ENCODE results near the gene ARGFX.
"Not testable (repeated sequence)": the region's sequence is repeated elsewhere in the genome, so short reads cannot be mapped to it uniquely, and the experiment has no call there.

Gene ARGFX

GRCh38 chr3:121599900-121600299 is 32.2 kb downstream of the ARGFX start:
- DNase-seq (ENCODE audit: low spot score): not testable (repeated sequence)

GRCh38 chr3:121601212-121601812 is 33.6 kb downstream of the ARGFX start:
- DNase-seq (ENCODE audit: low spot score): no peak

- DNase-seq (ENCODE audit: low spot score): no peak
Measured at GRCh38 chr3:121604759-121605158, 37.0 kb downstream of the ARGFX start.

GRCh38 chr3:121606106-121606505 is 38.4 kb downstream of the ARGFX start:
- DNase-seq (ENCODE audit: low spot score): no peak
